ENCODE data around the gene GPR4.

Gene GPR4

DNA sequence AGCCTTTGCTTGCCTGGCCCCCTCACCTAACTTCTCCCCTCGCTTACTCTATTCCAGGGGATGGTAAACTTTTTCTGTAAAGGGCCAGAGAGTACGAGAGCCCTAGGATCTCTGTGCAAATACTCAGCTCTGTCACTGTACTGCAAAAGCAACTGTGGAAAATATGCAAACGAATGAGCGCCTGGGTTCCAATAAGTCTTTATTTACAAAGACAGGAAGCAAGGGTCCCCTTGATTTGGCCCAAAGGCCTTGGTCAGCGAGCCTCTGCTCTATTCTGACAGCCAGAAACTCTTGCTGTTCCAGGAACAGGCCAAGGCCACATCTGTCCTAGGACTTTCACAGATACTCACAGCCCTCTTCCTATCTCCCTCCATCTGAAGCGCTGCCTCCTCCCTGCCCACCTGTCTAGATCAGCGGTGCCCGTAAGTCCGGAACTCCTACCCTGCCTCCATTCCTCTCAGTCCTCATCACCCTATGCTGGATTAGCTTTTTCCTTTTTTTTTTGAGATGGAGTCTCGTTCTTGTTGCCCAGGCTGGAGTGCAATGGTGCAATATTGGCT, 54.7 kb downstream of the GPR4 start:
- no peak for DNase-seq (ENCODE audit: low read depth)

DNA sequence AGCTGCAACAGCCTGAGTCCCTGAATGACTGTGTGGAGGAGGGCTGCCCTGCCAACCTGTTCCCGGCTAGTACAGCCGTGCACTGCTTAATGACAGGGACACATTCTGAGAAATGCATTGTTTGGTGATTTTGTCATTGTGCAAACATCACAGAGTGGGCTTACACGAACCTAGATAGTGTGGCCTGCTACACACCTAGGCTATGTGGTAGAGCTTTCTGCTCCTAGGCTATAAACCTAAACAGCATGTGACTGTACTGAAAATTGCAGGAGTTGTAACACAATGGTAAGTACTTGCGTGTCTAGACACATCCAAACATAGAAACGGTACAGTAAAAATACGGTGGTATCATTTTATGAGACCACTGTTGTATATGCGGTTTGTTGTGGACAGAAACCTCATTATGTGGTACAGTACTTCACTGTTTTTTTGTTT, 59.8 kb downstream of the GPR4 start:
- DNase-seq (ENCODE audit: low read depth), result no peak
